ENCODE data around the gene LTB. TPM values are rescaled to one million over a fixed set of nuclear protein-coding genes. Genes with fewer than 3 reads are reported as not detected.
"Not testable (repeated sequence)": the region's sequence is repeated elsewhere in the genome, so short reads cannot be mapped to it uniquely, and the experiment has no call there.

The LTB gene
- total RNA-seq, 1 donor from 2014 or later = 0.57 TPM

GRCh38 chr6:31558631-31559500, 23.4 kb downstream of the LTB start:
- no peak overlapping the region for H3K27ac Mint-ChIP-seq
- H3K4me1 Mint-ChIP-seq (ENCODE audit: low read depth) = no peaks in the 10 kb centered on the region
- TF ChIP-seq, protein P1, sequence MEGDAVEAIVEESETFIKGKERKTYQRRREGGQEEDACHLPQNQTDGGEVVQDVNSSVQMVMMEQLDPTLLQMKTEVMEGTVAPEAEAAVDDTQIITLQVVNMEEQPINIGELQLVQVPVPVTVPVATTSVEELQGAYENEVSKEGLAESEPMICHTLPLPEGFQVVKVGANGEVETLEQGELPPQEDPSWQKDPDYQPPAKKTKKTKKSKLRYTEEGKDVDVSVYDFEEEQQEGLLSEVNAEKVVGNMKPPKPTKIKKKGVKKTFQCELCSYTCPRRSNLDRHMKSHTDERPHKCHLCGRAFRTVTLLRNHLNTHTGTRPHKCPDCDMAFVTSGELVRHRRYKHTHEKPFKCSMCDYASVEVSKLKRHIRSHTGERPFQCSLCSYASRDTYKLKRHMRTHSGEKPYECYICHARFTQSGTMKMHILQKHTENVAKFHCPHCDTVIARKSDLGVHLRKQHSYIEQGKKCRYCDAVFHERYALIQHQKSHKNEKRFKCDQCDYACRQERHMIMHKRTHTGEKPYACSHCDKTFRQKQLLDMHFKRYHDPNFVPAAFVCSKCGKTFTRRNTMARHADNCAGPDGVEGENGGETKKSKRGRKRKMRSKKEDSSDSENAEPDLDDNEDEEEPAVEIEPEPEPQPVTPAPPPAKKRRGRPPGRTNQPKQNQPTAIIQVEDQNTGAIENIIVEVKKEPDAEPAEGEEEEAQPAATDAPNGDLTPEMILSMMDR (IDR thresholded peaks at IDR 0.05; ENCODE audit: unreplicated experiment) = no peak
- H3K9me3 Mint-ChIP-seq (ENCODE audit: low read depth) = no peaks in the 10 kb centered on the region
- DNase-seq (ENCODE audit: low spot score, unreplicated experiment) = no peak
- H3K36me3 Mint-ChIP-seq (ENCODE audit: insufficient read depth) = peaks cover 14% of the 10 kb centered on the region
- H3K27me3 Mint-ChIP-seq = no peaks in the 10 kb centered on the region
- H3K4me3 Mint-ChIP-seq (ENCODE audit: low read depth) = no peak overlapping the region

- Mint-ChIP-seq H3K36me3 (ENCODE audit: insufficient read depth) (peaks cover 14% of the 10 kb centered on the region), H3K9me3 (ENCODE audit: low read depth) (no peaks in the 10 kb centered on the region), H3K27me3 (no peaks in the 10 kb centered on the region), H3K4me3 (ENCODE audit: low read depth) (no peak overlapping the region), H3K4me1 (ENCODE audit: low read depth) (no peaks in the 10 kb centered on the region), H3K27ac (no peak overlapping the region)
- TF ChIP-seq, protein P1 (IDR thresholded peaks at IDR 0.05; ENCODE audit: unreplicated experiment) = no peak
- no peak for DNase-seq (ENCODE audit: low spot score, unreplicated experiment)
Observed at GRCh38 chr6:31558318-31558625, 24.0 kb downstream of the LTB start.

GRCh38 chr6:31557443-31558317, 24.5 kb downstream of the LTB start:
- H3K9me3 Mint-ChIP-seq (ENCODE audit: low read depth) = no peaks in the 10 kb centered on the region
- no peaks in the 10 kb centered on the region for H3K27me3 Mint-ChIP-seq
- H3K4me3 Mint-ChIP-seq (ENCODE audit: low read depth) = no peak overlapping the region
- no peak for DNase-seq (ENCODE audit: low spot score, unreplicated experiment)
- peaks cover 14% of the 10 kb centered on the region for H3K36me3 Mint-ChIP-seq (ENCODE audit: insufficient read depth)
- H3K4me1 Mint-ChIP-seq (ENCODE audit: low read depth) = no peaks in the 10 kb centered on the region
- TF ChIP-seq, protein P1 (IDR thresholded peaks at IDR 0.05; ENCODE audit: unreplicated experiment) = no peak
- H3K27ac Mint-ChIP-seq = no peak overlapping the region

DNA sequence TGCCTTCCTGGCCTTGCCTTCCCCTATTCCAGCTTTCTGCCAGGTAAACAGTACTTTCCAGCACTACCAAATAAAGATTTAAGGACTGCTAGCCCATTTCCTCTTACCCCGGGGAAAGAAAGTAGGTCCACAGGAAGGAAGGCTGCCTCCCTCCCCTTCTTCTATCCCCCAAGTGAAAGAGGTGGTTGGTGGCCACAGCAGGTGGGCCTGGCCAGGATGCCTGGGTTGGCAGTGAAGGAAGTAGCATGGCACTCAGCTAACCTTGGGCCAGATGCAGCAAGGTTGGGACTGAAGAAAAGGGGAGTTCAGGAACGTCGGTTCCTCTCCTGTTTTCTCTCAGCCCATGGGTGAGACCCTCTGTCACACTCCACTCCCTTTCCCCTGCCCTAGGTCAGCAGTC, 25.9 kb downstream of the LTB start:
- peaks cover 12% of the 10 kb centered on the region for H3K36me3 Mint-ChIP-seq (ENCODE audit: insufficient read depth)

DNA sequence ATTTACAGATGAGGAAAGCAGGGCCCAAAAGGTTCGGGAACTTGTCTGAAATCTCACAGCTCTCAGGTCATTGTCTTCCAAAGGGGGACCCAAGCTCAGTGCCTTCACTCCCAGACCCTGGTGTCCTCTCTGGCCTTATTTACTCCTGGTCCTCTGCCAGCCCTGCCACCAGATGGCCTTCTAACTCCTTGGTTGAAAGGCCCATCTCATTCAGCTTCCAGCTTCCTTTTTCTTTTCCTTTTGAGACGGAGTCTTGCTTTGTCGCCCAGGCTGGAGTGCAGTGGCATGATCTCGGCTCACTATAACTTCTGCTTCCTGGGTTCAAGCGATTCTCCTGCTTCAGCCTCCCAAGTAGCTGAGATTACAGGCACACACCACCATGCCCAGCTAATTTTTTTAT, 30.9 kb downstream of the LTB start:
- TF ChIP-seq, protein P1 (IDR thresholded peaks at IDR 0.05; ENCODE audit: unreplicated experiment) = peak; percentile 33
- H3K36me3 Mint-ChIP-seq (ENCODE audit: insufficient read depth); H3K27ac Mint-ChIP-seq; H3K27me3 Mint-ChIP-seq; H3K4me3 Mint-ChIP-seq (ENCODE audit: low read depth); H3K9me3 Mint-ChIP-seq (ENCODE audit: low read depth); DNase-seq (ENCODE audit: low spot score, unreplicated experiment): not testable (repeated sequence)
- peaks cover 13% of the 10 kb centered on the region for H3K4me1 Mint-ChIP-seq (ENCODE audit: low read depth)

More for the DNA sequence above, 25.9 kb downstream of the LTB start:
- Mint-ChIP-seq H3K4me3 (ENCODE audit: low read depth) (no peak overlapping the region), H3K4me1 (ENCODE audit: low read depth) (no peaks in the 10 kb centered on the region), H3K27ac (no peak overlapping the region), H3K9me3 (ENCODE audit: low read depth) (no peaks in the 10 kb centered on the region), H3K27me3 (no peaks in the 10 kb centered on the region)
- DNase-seq (ENCODE audit: low spot score, unreplicated experiment) = no peak
- TF ChIP-seq, protein P1 (IDR thresholded peaks at IDR 0.05; ENCODE audit: unreplicated experiment) = no peak
